NCI-H69 (cell line): Measurements from ENCODE around the gene VPS13D.
A peak's percentile ranks its signal among the peaks of the same experiment; 100 is the strongest.

Experiments
- DNase-seq: peaks from one replicate; lab custom pipeline; 2025; lab: John Stamatoyannopoulos, UW

The VPS13D gene

DNA sequence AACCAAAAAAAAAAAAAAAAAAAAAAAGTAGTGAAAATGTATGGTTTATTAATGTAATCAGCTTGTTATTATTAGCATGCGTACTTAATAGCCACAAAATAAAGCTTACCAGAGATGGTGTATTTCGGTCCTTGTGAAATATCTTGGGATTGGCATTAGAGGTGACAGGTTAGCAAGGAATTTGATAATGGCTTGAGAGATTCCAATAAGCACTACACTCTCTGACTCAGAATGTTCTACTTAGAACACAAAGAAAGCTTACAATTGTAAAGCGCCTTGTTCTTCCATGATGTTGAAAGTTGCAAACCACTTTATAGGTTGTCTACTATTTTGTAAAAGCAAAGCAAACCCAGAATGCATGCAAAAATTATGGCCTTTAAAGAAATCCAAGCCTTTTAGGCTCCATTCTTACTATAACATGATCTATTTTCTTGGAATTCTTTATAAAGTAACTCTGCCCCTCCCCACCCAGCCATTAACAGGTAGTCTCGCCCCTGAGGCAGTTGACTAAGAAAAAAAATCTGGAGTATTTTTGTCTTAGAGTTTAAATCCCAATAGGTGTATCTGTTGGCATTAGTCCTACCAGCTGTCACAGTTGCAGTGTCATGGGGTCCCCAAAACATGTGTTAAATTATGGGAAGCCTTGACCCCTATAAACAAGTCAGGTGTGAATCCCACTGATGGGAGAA, 259.0 kb downstream of the VPS13D start:
- DNase-seq, result no peak

DNA sequence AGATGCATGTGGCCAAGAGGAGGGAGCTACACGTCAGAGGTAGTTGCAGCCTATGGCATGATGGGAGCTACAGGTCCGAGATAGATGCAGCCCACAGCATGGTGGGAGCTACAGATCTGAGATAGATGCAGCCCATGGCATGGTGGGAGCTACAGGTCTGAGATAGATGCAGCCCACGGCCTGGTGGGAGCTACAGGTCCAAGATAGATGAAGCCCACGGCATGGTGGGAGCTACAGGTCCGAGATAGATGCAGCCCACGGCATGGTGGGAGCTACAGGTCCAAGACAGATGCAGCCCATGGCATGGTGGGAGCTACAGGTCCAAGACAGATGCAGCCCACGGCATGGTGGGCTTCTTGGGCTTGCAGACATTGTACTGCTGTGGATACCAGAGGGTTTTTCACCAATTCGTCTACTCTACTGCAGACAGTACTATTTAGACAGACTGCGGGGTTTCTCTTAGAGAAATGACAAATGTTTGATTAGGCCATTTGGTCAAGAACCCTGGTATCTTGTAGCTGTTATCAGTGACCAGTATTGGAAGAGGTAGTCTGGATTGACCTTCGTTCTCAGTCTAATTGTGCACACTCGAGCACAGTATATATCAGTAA, 260.8 kb downstream of the VPS13D start:
- no peak for DNase-seq

DNA sequence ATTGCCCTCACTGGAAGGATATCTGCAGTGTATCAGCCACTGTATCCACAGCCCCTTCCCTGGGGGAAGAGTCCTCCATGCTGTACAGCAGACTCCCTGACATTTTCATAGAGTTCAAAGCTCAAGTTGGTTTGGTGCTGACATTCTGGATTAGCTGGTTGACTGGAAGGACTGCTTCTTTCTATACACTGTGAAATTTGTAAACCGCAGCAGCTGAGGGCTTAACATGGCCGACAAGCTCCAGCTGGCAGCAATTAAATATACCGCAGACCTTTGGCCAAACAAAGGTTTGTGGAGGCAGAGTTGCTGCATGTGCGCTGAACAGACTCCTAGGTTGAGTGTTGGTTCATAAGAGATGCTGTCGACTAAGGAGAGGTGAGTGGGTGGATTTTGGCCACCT, 261.8 kb downstream of the VPS13D start:
- DNase-seq, result no peak

DNA sequence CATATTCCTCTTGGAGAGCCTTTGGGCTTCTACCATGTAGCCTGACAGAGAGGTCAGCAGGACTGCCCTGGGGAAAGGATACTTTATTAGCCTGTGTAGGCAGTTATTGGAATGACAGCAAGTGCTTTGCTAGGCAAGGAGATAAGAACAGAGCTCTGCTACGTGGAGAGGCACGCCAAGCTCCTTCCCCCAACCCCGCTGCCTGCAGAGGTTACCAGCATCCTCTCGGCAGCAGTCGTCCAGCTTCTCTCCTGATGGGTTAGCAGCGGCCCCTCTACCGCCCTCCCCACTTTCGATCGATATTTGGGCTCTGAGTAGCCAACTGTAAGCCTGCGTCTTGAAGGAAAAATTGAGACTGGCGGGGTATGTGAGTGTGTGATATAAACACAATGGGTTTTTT, 265.9 kb downstream of the VPS13D start:
- no peak for DNase-seq

- DNase-seq, result no peak
Observed at GRCh38 chr1:12496154-12496961, 266.5 kb downstream of the VPS13D start.

DNA sequence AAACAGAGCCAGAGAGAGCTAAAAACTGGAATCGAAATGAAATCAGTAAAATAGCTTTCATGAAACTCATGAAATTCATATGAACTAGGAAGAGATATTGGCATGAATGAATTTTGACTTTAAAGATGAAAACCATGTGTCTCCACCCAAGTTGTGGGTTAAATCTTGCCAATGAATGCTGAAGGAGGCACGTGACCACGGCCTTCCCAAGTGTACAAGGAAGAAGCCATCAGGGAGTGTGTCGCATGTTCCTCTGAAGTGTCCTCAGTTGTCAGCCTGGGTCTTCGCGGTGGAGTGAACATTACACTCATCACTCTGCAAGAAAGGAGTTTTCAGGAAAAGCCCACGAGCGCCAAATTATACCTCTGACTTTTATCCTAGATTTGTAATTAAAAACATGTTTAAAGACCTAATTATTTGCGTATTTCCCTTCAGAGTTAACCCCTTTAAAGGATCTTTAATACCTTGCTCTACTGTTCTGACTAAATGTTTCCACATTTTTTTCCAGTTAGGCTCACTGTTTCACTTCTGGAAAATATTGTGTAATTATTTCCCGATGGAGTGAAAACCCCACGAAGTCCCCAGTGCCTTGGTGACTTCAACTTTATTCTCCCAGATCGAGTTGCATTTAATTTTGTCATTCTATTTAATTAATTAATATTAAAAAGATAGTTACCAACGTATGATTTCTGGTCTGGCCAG, 269.9 kb downstream of the VPS13D start:
- DNase-seq, result no peak

GRCh38 chr1:12501661-12502060, 271.8 kb downstream of the VPS13D start:
- no peak for DNase-seq

- no peak for DNase-seq
Observed at GRCh38 chr1:12502336-12503109, 272.7 kb downstream of the VPS13D start.

GRCh38 chr1:12503709-12504108, 273.9 kb downstream of the VPS13D start:
- DNase-seq, result no peak

DNA sequence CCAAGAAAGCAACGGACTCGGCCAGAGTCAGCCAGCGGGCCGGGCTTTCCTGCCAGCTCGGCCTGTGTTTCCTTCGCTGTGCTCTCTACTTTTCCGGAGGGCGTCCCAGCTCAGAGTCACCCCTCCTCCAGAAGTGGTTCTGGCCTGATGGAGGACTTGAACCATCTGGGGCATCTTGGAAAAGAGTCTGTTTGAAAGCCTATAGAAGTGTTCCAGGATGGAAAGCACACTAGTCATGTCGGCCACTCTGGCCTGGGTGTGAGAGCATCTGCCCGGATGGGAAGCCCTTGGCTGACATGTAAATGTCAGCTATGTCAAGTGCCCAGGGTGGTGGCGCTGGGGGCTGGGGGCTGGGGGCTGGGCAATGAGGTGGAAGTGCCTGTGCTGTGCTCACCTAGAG, 274.8 kb downstream of the VPS13D start:
- no peak for DNase-seq

DNA sequence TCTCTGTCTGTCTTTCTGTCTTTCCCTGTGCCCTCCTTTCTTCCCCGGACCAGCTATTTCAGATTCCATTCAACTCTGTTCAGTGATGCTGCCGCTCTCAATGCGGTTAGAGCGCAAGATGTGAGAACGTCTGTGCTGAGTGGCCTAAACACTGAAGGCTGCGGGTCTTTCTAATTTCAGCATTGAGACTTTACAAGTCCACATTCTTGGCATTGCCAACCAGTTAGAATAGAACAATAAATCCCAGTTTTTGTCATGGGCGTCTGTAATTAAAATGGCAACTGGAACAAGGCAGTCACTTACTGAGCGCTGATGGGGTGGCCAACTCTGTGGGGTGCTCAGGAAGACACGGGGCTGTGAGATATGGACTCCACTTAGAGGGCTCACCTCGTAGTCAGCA, 275.4 kb downstream of the VPS13D start:
- no peak for DNase-seq

DNA sequence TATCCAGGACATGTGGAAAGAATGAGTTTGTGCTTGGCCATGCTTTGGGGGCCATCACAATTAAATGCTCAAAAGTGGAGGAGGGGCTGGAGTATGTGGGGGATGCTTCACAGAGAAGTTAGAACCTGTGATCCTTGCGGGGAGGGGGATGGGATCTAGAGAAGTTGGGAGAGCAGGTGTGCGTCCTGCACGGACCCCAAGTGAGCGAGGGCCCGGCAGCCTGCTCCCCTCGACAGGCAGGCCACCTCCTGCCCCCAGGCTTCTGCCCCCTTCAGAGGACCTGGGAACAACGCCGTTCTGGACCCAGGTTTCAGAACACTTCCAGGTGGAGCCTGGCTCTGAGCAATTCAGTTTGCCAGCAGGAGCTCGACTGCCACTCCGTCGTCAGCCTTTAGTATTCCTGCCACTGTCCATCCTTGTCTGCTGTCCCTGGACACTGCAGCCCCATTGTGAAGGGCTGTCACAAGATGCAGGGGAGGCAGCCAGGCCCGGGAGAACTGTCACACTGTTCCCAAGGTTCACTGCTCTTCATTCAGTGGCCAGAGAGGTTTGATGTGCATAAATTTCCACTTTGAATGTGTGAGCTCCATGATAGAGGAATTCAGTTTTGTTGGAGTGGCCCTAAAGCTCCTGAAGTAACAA, 275.9 kb downstream of the VPS13D start:
- DNase-seq, result no peak

DNA sequence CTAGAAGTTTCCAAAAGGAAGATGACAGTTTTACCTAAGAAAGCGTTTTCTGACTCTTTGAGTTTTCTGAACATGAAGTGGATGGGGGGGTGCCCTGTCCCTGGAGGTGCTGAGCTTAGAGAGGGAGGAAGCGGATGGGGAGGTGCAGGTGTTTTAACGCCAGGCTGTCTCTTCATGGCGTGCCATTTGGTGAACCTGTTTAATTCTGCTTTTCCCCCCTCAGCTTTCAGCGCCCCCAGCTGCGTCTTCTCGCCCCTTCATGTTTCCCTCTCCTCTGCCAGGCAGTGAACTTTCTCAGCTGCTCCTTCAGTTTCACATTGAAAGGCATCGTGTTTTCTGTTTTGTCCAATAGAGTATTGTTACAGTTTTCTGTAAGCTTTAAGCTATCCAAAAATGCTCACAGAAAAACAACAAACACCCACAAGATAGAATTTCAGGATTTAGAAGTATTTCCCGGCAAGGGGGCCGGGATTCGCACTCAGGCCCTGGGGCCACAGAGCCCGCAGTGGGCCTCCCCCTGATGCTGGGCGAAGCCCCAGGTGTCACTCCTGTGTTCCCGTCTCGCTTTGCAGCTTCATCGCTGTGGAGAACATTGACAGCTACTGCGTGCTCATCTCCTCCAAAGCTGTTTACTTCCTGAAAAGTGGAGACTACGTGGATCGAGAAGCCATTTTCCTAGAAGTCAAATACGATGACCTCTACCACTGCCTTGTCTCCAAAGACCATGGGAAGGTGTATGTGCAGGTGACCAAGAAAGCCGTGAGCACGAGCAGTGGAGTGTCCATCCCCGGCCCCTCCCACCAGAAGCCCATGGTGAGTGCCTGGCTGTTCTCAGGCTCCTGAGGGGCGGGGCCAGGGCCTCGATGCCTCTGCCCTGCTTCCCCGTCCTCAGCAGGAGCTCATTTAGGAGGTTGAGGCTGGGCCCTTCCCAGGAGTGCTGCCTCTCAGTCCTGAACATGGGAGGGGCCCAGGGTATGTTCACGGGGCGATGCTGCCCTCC, 276.8 kb downstream of the VPS13D start:
- DNase-seq, result no peak

GRCh38 chr1:12507631-12508030, 277.8 kb downstream of the VPS13D start:
- DNase-seq, result no peak

DNA sequence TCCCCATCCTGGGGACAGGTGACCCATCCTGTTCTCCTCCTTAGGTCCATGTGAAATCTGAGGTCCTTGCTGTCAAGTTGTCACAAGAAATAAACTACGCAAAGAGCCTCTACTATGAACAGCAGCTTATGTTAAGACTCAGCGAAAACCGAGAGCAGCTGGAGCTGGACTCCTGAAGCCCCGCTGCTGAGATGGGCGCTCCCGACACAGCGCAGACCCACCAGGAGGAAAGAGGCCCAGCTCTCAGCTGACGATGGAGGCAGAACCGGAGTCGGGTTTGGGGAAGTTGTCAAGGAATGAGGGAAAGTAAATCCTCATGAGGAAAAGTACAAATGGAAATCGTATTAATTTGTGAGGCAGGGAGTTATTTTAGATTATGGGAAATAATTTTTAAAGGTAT, 279.0 kb downstream of the VPS13D start:
- DNase-seq, result no peak

DNA sequence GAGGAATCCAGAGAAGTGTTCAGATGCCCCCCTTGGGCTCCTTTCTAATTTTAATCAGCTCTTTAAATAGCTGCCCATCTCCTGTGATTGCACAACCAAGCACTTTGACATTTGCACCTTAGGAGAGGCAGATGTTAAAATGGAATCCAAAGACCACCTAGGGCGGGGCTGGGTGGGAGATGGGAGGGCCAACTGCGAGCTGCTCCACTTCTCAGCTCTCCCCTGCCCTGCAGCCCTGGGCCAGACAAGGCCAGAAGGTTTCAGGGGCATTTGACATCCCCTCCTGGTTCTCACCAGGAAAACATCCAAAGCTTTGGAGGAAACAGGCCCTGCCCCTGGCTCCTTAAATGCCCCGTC, 281.3 kb downstream of the VPS13D start:
- DNase-seq, result no peak

- DNase-seq, result no peak
Observed at GRCh38 chr1:12511516-12512468, 282.0 kb downstream of the VPS13D start.

GRCh38 chr1:12513181-12513580, 283.4 kb downstream of the VPS13D start:
- DNase-seq, result no peak

DNA sequence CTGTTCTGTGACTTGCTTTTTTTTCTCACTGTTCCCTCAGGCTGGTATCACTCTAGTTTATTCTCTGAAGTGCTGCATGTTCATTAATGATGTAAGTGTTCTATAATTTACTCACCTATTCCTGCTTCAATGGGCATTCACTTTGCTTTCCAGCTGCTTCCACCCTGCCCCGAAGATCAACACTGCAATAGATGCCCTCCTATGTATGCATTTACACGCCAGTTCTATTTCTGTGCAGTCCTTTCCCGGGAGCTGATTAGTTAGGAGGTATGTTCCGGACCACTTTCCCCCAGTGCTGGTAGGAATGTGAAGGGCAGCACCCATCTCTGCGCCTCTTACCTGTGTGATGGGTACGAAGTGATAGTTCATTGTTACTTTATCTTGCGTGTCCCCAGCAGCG, 284.8 kb downstream of the VPS13D start:
- peak; percentile 7 for DNase-seq
